ENCODE data around the gene NABP2. TPM values are rescaled to one million over a fixed set of nuclear protein-coding genes. Genes with fewer than 3 reads are reported as not detected.

The NABP2 gene
- total and polyA plus RNA-seq, 10 of the 15 experiments (the other 5 are each of a cell fraction or from before 2014, with no cell fraction given), result 20.7 to 97.9 (median 60.9) TPM

GRCh38 chr12:56206452-56207166 lies 17.5 kb upstream of the NABP2 start (continued):
- TF ChIP-seq RB1 (IDR thresholded peaks at IDR 0.05; ENCODE audit: borderline replicate concordance) (no peak), MXI1 (IDR thresholded peaks at IDR 0.05; ENCODE audit: low read depth, low read length) (no peak), ATF2 (IDR thresholded peaks at IDR 0.05; ENCODE audit: low read length) (no peak), MYC (IDR thresholded peaks at IDR 0.05; ENCODE audit: insufficient read depth, insufficient read length, insufficient replicate concordance, low read length, severe bottlenecking) (no peak), GATAD2B (conservative IDR thresholded peaks at IDR 0.05; ENCODE audit: low read depth) (no peak), SMC3 (IDR thresholded peaks at IDR 0.05; ENCODE audit: borderline replicate concordance, low read length) (peak; percentile 62), SMARCA5 (IDR thresholded peaks at IDR 0.05) (peak; percentile 65; the same call in 1 of the 2 replicates), ZNF207 (IDR thresholded peaks at IDR 0.05; ENCODE audit: borderline replicate concordance) (no peak), CREM (IDR thresholded peaks at IDR 0.05; ENCODE audit: low read depth) (no peak), RFX5 (IDR thresholded peaks at IDR 0.05; ENCODE audit: low read depth, low read length) (no peak), BRCA1 (IDR thresholded peaks at IDR 0.05; ENCODE audit: low read depth, low read length) (no peak)
- TF ChIP-seq, protein P1, sequence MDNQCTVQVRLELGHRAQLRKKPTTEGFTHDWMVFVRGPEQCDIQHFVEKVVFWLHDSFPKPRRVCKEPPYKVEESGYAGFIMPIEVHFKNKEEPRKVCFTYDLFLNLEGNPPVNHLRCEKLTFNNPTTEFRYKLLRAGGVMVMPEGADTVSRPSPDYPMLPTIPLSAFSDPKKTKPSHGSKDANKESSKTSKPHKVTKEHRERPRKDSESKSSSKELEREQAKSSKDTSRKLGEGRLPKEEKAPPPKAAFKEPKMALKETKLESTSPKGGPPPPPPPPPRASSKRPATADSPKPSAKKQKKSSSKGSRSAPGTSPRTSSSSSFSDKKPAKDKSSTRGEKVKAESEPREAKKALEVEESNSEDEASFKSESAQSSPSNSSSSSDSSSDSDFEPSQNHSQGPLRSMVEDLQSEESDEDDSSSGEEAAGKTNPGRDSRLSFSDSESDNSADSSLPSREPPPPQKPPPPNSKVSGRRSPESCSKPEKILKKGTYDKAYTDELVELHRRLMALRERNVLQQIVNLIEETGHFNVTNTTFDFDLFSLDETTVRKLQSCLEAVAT (IDR thresholded peaks at IDR 0.05), result 0 out of 2 replicates have a peak, but pooled peaks have one; percentile 57

Measured in GM12878 (cell line).